HG02870 (cell line): ENCODE measurements around the gene ACTL8.
"Not testable (repeated sequence)": the region's sequence is repeated elsewhere in the genome, so short reads cannot be mapped to it uniquely, and the experiment has no call there.

ENCODE experiments used
- ATAC-seq: cut with Tn5 transposase; IDR thresholded peaks from one replicate; pipeline ENCODE4 v1.9.1; 2021; ENCODE audit warnings: mild to moderate bottlenecking, moderate library complexity; ENCODE audit not compliant: unreplicated experiment

Gene ACTL8

DNA sequence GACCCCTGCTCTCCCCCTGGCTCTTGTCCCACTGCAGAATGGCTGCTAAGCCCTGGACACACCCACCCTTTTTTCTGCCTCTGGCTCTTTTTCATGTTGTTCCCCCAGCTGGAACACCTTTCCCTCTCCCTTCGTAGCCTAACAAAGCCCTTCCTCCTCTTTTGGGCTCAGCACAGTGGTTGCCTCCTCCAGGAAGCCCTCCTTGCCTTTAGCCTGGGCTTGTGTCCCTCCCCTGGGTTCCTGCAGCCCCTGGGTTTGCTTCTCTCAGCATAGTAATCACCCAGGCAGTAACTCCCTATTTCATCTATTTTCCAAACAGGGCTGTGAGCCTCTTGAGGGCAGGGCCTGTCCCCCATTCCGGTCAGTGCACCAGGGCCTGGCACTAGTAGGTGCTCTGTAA is 19.8 kb upstream of the ACTL8 start:
- ATAC-seq: no peak

DNA sequence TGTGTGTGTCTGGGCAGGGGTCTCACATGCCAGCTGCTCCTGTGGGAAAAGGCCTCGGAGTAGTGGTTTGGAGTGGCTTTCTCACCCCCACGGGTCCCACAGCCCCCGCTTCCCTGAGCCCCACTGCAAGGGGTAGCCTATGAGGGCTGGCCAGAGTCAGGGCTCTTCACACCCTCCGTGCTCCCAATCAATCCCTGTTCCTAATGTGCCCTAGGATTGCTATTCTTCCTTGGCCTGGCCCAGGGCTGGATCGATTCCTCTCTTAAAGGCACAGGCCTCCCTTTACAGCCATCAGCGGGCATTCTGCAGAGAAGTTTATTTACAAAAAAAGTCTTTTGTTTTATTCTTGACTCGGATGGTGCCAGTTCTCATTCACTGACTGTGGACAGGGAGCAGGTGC is 19.3 kb upstream of the ACTL8 start:
- no peak for ATAC-seq

DNA sequence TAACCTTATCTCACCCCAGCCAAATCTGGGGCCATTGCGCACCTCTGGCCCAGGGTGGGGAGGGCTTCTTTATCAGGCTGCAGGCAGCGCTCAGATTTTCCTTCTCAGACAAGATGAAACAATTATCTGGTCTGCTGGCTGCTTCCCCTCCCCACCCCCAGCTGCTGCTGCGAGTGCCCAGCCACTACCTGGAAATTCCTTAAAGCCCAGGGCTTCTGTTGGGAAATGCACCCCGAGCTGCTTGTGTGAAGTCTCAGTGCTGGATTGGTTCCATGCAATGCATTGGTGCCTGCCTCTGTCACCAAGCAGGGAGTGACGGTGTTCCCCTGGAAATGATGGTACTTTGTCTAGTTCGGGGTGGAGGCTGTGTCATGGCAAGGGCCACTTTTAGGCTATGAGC is 18.5 kb upstream of the ACTL8 start:
- no peak for ATAC-seq

DNA sequence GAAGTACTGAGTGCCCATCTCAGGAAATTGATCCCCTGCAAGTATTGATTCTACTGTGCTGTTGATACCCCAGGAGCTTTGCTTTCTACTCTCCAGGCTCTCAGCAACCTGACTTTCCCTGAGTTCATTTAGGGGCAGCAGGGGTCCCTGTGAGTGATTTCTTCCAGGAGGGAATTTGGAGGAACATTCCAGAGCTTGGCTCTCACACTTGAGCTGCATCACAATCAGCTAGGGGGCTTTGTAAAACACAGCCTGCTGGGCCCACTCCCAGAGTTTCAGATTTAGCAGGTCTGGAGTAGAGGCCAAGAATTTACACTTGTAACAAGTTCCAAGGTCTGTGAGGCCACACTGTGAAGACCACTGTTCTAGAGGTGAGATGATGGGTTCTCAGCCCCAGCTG is 16.1 kb upstream of the ACTL8 start:
- ATAC-seq: no peak

DNA sequence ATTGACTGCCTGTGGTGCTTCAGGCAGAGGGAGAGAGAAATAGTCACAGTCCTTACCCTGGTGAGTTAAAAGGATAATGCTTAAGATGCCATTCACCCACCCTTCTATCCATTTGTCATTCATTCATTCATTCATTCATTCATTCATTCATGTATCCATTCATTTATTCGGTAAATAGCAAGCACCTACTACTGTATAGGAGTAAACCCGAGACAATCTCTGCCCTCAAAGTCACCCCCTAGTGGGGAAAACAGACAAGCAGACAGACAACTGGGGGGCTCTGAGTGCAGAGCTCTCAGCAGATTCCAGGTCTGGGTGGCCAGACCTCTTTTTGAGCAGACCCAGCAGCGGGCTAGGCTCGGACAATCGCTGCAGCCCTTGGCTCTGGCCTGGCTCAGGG is 14.1 kb upstream of the ACTL8 start:
- no peak for ATAC-seq

DNA sequence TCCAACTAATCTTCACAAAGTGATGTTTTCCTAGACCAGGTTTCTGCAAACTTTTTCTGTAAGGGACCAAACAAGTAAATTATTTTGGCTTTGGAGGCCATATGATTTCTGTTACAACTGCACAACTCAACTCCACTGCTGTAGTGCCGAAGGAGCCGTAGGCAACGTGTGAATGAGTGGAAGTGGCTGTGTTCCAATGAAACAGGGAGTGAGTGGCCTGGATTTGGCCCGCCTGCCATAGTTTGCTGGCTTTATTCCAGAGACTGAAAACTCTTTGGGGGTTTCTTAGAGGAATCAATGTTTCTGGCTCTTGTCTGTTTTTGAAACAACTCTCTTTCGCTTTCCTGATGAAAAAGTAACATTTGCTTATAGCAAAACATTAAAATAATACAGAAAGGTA is 12.6 kb upstream of the ACTL8 start:
- no peak for ATAC-seq

DNA sequence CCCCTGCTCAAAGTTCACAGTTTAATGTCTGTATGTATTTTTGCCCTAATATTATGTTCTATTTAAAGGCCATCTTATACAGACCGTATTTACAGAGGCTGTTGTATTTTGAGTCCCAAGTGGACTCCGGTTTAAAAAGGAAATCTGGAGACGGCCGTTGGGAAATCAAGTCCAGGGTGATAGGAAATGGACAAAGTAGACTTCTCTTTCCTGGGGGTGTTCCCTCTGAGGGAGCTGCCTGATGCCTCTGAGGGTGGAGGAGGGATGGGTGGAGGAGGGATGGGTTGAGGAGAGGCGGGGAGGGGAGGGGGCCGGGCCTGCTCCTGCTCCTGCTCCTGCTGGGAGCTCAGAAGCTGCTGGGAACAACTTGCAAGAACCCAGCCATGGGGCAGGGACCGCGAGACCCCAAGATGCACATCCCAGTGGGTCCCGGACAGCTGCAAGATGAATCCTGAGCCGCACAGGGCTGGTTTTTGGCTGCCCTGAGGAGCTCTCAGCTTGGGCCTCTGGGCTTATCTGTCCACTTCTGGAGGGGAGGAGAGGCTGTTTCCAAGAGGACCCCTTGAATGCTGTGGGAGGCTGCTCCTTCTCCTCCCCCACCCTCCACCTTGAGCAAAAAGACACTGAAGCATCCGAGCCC is 12.0 kb upstream of the ACTL8 start:
- ATAC-seq: no peak

DNA sequence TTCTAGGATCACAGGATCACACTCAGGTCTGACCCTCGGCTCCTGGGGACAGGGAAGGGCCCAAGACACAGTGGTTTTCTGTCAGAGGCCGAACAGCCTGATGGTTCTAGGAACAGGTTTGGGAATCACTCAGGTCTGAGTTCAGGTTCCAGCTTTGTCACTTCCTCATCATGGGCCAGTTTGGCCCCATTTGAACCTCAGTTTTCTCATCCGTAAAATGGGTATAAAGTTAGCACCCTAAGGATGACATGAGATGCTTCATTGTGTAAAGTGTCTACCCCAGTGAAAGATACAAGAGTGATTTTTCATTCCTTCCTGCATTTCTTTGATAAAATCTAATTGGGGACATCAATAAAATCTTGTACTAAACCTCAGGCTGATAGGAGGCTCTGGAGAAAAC is 11.2 kb upstream of the ACTL8 start:
- ATAC-seq: no peak

DNA sequence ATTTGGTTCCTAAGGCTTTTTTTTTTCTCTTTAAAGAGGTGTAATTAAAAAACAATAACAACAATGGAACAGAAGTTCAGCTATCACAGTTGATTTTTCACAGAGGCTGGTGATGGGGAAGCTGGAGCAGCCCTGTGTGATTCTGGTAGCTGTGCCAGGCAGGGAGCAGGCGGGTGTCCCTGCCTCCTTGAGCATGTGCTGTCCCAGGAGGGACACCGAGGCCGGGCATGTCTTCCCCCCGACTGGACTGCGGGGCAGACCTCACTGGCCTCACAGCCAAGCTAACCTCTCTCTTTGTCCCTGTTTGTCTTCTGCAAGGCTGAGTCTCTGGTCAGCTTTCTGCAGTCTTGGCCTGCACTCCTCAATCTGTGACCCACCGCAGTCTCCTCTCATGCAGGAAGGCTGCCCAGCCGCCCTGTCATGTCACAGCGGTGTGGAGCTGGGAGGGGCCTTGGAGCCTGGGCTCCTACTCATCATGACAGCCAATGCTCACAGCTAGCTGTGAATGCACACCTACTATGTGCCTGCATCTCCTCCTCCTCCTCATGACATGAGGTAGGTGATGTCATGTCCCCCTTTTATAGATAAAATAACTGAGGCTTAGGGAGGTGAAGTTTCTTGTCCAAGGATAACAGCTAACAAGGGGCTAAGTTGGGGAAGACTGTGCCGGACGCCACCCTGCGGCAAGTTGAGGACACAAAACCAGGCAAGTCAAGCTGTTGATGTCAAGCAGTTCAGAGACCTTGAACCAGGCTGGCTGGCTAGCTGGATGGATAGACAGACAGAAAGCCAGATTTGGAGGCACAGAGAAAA is 10.3 kb upstream of the ACTL8 start:
- no peak for ATAC-seq

DNA sequence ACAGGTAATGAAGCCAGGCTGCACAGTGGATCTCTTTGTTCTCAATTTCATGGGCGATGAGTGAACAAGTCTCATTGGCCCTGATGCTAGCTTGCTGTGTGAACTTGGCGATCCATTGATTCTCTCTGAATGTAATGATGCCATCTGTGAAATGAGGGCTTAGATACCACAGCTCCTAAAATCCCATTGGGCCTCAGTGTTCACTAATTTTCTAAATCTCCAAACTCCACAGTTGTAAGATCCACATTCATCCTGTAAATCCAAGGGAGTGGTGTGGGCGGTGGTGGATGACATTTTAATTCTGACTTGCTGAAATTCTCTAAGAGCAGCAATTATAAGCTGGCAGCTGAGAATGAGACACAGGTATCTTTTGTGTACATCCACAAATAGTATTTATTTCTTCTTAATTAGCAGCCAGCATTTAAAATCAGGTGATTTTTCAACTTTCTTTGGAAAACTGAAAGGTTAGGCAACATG is 9.6 kb upstream of the ACTL8 start:
- ATAC-seq: no peak

DNA sequence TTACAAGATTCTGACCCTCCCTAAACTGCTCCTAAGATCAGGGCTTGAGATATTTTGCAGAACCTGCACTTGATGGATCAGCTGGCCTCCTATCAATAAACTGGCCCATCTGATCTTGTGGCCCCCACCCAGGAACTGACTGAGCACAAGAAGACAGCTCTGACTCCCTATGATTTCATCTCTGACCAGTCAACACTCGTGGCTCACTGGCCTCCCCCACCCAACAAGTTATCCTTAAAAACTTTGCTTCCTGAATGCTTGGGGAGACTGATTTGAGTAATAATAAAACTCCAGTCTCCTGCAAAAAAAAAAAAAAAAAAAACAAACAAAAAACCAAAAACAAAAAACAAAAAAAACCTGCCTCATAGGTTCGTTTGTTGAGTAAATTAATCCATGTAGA is 8.9 kb upstream of the ACTL8 start:
- not testable (repeated sequence) for ATAC-seq

DNA sequence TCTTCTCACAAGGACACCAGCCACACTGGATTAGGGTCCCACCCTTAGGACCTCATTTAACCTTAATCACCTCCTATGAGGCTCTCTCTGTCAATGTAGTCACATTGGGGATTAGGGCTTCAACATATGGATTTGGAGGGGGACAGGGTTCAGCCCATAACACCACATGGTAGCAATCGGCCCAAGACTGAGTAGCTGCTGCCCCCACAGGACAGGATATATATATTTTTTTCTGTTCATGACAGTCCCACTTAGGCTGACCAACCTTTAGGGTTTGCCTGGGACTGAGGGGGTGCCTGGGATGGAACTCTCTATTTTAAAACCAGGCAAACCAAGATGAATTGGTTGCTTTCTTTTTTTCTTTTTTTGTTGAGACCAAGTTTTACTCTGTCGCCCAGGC is 8.2 kb upstream of the ACTL8 start:
- ATAC-seq: no peak

DNA sequence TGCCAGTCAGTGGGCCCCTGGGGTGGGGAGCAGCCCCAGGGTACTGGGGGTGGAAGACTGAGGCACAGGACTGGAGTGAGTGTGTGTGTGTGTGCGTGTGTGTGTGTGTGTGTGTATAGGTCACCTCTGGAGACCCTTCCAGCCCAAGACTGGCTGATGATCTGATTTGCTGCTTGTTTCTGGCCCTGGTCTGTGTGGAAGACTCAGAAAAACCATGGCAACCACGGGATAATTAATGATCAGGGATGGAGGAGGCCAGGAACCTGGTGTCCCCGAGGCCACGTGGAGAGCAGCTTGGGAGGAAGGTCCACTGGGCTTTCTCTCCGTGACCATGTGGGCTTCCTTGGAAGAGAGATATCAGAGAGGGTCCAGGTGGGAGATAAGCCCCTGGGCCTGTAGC is 4.8 kb upstream of the ACTL8 start:
- ATAC-seq: no peak

DNA sequence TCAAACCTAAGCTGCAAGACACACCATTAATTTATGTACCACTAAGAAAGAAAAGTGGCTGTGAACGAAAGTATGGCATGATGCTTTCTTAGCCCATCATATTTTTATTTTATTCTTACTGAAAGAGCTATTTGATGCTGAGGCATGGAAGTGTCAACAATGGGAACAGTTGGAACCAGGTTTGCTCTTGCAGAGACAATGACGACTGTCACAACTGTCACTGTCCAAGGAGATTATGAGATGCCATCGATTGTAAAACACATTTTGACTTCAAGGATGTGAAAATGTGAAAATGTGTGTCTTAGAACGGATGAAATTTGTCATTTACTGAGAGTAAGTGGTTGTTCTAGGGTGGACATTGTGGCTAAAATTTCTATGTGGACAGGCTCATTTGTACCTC is 2.8 kb upstream of the ACTL8 start:
- no peak for ATAC-seq

DNA sequence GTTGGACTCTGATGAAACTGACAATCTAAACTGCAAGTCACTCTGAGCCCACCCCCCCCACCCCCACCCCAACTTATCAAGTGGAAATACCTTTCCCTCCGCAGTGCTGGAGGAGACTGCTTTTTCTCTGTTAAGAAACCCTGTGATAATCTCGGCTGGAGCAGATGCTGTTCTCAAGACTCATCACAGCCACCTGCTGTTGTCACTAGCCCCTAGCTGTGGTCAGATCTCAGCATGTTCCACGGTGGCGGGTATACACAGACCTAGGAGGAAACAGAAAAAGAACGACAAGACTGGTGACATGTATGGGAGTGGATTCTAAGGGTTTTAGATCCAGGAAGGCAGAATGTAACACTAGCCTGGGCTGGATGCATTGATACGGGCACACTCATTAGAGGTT is 2.3 kb downstream of the ACTL8 start:
- ATAC-seq: no peak

DNA sequence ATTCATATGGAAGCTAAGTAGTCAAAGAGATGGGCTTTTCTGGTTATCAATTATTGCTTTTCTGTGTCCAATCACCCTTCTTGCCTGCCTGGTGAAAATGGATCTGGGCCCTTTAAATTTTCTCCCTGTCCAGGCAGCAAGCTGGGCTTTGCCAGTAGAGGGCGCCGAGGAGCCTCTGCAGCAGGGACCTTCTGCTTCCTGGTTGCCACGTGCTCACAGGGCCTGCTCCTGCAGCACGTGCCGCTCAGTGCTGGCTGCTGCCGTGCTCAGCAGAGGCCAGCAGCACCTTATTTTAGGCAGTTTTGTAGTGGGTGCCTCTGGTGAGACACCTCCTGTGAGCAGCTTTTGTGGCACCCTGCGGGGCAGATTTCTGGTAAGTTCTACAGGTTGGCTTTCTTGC is 4.0 kb downstream of the ACTL8 start:
- ATAC-seq: no peak

DNA sequence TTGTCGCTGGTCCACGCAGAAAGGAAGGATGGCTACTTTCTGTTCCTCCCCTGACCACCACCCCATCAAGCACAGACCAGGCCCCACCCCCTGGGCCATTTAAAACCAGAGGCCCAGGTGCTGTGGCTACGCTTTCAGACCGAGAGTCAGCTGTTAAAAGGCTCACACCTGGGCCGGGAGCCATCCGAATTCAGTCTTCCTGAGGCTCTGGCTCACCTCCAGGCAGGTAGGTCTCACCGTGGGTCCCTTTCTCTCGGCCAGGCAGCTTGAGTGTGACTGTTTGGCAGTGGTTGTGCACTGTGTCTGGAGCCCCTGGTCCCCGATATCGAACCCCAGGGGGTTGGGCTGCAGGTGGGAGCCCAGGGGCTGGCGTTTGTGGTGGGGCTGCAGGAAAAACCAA is 7.2 kb downstream of the ACTL8 start:
- no peak for ATAC-seq

DNA sequence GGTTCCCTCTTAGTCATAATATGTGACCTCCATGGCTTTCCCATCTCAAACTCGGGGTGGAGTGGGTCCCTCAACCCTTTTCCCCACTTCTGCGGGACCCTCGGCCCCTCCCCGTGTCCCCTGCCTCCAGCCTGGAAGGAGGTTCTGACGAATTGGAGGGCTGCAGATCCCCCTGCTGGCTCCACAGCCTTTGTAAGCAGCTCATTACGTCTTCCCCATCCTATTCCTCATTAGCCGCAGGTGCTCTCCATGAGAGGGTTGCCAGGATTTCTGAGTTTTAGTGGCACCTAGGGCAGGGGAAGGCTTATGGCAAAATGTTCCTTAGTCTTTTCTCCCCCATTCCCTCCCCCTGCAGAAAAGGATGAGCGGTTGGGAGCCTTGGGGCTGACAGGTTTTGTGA is 8.3 kb downstream of the ACTL8 start:
- ATAC-seq: no peak

DNA sequence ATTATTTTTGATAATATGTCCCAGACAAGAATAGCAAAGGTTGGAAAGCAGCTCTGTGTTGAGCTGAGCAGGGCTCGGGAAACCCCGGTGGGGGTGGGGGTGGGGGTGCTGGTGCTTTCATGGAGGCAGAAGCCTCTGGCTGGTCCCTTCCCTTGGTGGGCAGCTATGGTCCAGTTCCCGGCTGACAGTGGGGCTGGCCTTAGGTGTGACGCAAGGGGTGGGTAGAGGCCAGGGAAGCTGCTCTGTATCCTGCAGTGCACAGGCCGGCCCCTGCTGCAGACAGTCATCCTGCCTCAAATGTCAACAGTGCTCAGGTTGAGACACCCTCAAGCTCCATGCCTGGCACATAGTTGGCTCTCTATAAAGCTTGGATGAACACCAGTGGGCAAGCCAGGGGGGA is 8.9 kb downstream of the ACTL8 start:
- ATAC-seq: no peak

DNA sequence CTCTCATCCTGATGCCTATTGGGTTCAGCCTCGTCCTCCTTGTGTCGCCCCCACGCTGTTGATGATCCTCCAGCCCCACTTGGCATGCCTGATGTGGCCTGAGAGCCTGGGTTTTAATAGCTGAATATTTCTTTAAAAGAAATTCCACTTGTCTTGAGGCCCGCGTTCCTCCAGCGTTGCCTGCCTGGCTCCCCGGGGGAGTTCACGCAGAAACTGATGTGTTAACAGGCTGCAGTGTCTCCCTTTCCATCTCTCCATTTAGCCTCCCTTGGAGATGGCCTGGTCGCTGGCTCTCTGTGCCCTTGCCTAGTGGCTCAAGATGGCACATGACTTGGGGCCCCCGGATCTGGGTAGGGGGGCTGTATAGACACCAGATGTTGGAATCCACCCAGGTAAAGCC is 9.5 kb downstream of the ACTL8 start:
- no peak for ATAC-seq

DNA sequence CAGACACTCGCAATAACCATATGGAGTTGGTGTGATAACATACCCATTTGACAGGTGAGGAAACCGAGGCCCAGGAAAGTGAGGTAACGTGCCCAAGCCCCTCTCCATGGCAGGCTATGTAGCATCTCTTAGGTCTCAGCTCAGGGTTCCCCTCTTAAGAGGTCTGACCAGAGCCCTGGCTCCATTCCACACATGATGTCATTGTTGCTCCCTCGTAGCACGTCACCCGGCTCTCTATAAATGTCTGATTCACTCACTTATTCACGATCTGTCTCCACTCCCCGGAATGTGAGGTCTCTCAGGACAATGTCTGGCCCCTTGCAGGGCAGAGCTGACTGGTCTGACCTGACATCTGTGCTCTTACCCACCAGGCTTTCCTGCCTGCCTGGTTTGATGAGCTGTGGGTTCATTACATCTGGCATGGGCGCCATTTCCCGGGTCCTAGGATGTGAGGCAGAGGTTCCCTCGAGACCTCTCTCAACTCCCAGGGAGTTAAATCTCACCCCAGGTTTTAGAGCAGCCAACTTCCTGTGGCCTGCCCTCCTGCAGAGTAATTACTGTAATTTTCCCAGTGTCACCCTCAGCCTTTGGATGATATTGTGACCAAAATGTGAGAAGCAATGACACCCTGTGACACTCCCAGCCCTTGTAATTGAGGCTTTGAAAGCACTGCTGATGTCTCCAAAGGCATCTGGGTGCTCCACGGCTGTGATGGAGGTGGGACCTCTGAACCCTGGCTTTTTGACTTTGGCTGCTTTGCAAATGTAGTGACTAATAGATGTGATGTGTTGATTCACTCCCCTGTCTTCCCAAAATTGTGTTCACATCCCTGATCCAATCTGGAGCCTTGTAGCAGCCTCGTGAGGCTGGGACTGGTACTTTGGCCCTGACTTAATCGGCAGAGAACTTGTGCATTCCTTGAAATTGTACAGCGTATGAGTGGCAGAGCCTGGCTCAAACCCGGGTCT is 10.6 kb downstream of the ACTL8 start:
- no peak for ATAC-seq
